OCI-LY7 (cell line): ENCODE data around the gene PNPLA1.

Experiments
- CTCF ChIP-seq: fragments of 200-600 bp; sonication (generic); conservative IDR thresholded peaks from 2 replicates; pipeline ENCODE4 v1.5.1; 2014; ENCODE audit warnings: mild to moderate bottlenecking, antibody characterized with exemption, low read length, moderate library complexity, mixed read lengths
- EZH2phosphoT487 ChIP-seq: fragments of 200-600 bp; sonication (generic); IDR thresholded peaks from 2 replicates; pipeline ENCODE4 v1.6.1; 2018; ENCODE audit warnings: low read depth, borderline replicate concordance, mild to moderate bottlenecking, mixed run types, antibody characterized with exemption, low read length, moderate library complexity, mixed read lengths

GRCh38 chr6:36273802-36274514, 4.1 kb downstream of the PNPLA1 start:
- TF ChIP-seq CTCF (no peak), EZH2phosphoT487 (no peak)
